GM23338 (cell line): ENCODE data around the gene TMTC2. TPM values are rescaled to one million over a fixed set of nuclear protein-coding genes. Genes with fewer than 3 reads are reported as not detected.

Source experiments
- ATAC-seq: fragments of 200-7000 bp; cut with Tn5 transposase; 3 replicates; pipeline ENCODE4 v1.9.1; 2020
- DNase-seq: peaks from one replicate; pipeline ENCODE4 v3.0.0-alpha.2; 2015; ENCODE audit warnings: low spot score
- H2AFZ ChIP-seq: fragments of 200-600 bp; sonication (generic); 2 replicates; pipeline ENCODE4 v1.8.0; 2016; ENCODE audit warnings: antibody characterized with exemption, mild to moderate bottlenecking, moderate library complexity
- H3F3A ChIP-seq: fragments of 200-600 bp; sonication (generic); replicated peaks from 2 replicates; pipeline ENCODE4 v1.8.0; 2017; ENCODE audit warnings: antibody characterized with exemption, mixed run types, low read depth
- H3K27ac ChIP-seq: fragments of 200-600 bp; sonication (generic); 2 replicates; pipeline ENCODE4 v1.6.1; 2016; ENCODE audit warnings: low read depth
- H3K27me3 ChIP-seq: fragments of 200-600 bp; sonication (generic); 2 replicates; pipeline ENCODE4 v1.8.0; 2016; ENCODE audit warnings: mild to moderate bottlenecking, mixed run types, moderate library complexity; ENCODE audit not compliant: insufficient read depth
- H3K36me3 ChIP-seq: fragments of 200-600 bp; sonication (generic); 2 replicates; pipeline ENCODE4 v1.8.0; 2016; ENCODE audit warnings: mild to moderate bottlenecking; ENCODE audit not compliant: insufficient read depth
- H3K4me1 ChIP-seq: fragments of 200-600 bp; sonication (generic); 2 replicates; pipeline ENCODE4 v1.8.0; 2016; ENCODE audit warnings: mild to moderate bottlenecking, moderate library complexity; ENCODE audit not compliant: insufficient read depth
- H3K4me2 ChIP-seq: fragments of 200-600 bp; sonication (generic); 2 replicates; pipeline ENCODE4 v1.7.1; 2017; ENCODE audit warnings: mixed run types
- H3K4me3 ChIP-seq: fragments of 200-600 bp; sonication (generic); 2 replicates; pipeline ENCODE4 v1.6.1; 2016; ENCODE audit warnings: mixed run types
- H3K79me2 ChIP-seq: fragments of 200-600 bp; sonication (generic); replicated peaks from 2 replicates; pipeline ENCODE4 v1.8.0; 2017; ENCODE audit warnings: mild to moderate bottlenecking; ENCODE audit not compliant: insufficient read depth
- H3K9me2 ChIP-seq: fragments of 200-600 bp; sonication (generic); 2 replicates; pipeline ENCODE4 v1.8.0; 2017; ENCODE audit not compliant: insufficient read depth
- H4K20me1 ChIP-seq: fragments of 200-600 bp; sonication (generic); replicated peaks from 2 replicates; pipeline ENCODE4 v1.8.0; 2017; ENCODE audit warnings: mild to moderate bottlenecking; ENCODE audit not compliant: insufficient read depth
- H3K27ac Mint-ChIP-seq: 2 replicates; pipeline ENCODE4 v1.8.0; 2020; ENCODE audit warnings: inconsistent platforms, mild to moderate bottlenecking, moderate library complexity, mixed read lengths
- H3K27me3 Mint-ChIP-seq: 3 replicates; pipeline ENCODE4 v1.8.0; 2022; ENCODE audit warnings: low read depth, mild to moderate bottlenecking, moderate library complexity, mixed read lengths, inconsistent platforms; ENCODE audit not compliant: insufficient read depth, poor library complexity
- H3K36me3 Mint-ChIP-seq: 3 replicates; pipeline ENCODE4 v1.8.0; 2021; ENCODE audit warnings: low read depth, mild to moderate bottlenecking, inconsistent platforms, moderate library complexity, mixed read lengths
- H3K4me1 Mint-ChIP-seq: 3 replicates; pipeline ENCODE4 v1.8.0; 2020; ENCODE audit warnings: mild to moderate bottlenecking, inconsistent platforms, mixed read lengths
- H3K4me3 Mint-ChIP-seq: 3 replicates; pipeline ENCODE4 v1.8.0; 2021; ENCODE audit warnings: moderate library complexity, mild to moderate bottlenecking, inconsistent platforms, mixed read lengths
- H3K9me3 Mint-ChIP-seq: 3 replicates; pipeline ENCODE4 v1.8.0; 2020; ENCODE audit warnings: moderate library complexity, mild to moderate bottlenecking, inconsistent platforms, mixed read lengths
- CREB1 ChIP-seq: fragments of 250-450 bp; sonication (Bioruptor Pico); IDR thresholded peaks from 2 replicates; pipeline ENCODE4 v1.5.0; 2020; ENCODE audit warnings: low read depth, mild to moderate bottlenecking, moderate library complexity
- EZH2 ChIP-seq: fragments of 200-600 bp; sonication (generic); IDR thresholded peaks from one replicate; pipeline ENCODE4 v1.8.0; 2017; ENCODE audit warnings: antibody characterized with exemption, mild to moderate bottlenecking, low read depth; ENCODE audit not compliant: unreplicated experiment
- EZH2phosphoT487 ChIP-seq: fragments of 200-600 bp; sonication (generic); IDR thresholded peaks from one replicate; pipeline ENCODE4 v1.8.1; 2018; ENCODE audit warnings: antibody characterized with exemption; ENCODE audit not compliant: unreplicated experiment
- JUNB ChIP-seq: IDR thresholded peaks from one replicate; pipeline ENCODE4 v1.6.1; 2016; ENCODE audit warnings: antibody characterized with exemption; ENCODE audit not compliant: unreplicated experiment
- NANOG ChIP-seq: IDR thresholded peaks from 2 replicates; pipeline ENCODE4 v1.6.1; 2016; ENCODE audit warnings: antibody characterized with exemption, borderline replicate concordance
- POLR2AphosphoS5 ChIP-seq: IDR thresholded peaks from 2 replicates; pipeline ENCODE4 v1.6.1; 2016; ENCODE audit warnings: antibody characterized with exemption, low read depth
- STAT1 ChIP-seq: IDR thresholded peaks from one replicate; pipeline ENCODE4 v1.6.1; 2016; ENCODE audit warnings: antibody characterized with exemption; ENCODE audit not compliant: unreplicated experiment
- ZNF114 ChIP-seq: fragments of 250-450 bp; sonication (Bioruptor Pico); IDR thresholded peaks from 2 replicates; pipeline ENCODE4 v1.5.0; 2020; ENCODE audit warnings: mild to moderate bottlenecking, moderate library complexity
- ZNF331 ChIP-seq: fragments of 250-450 bp; sonication (Bioruptor Pico); IDR thresholded peaks from 2 replicates; pipeline ENCODE4 v1.5.0; 2020; ENCODE audit warnings: low read depth, mild to moderate bottlenecking, moderate library complexity
- polyA plus RNA-seq: library from polyadenylated mRNA; unstranded; fragments of >200 nt; fragmentation: Nextera tagmentation; extraction: Ambion mirVana; gene quantifications from 2 replicates; pipeline ENCODE4 v1.2.1, GENCODE V29; 2016
- total RNA-seq: library from RNA; depleted of rRNA; stranded (reverse); fragments of >200 nt; shearing (Covaris generic); gene quantifications from 2 replicates; pipeline ENCODE4 v1.2.3, GENCODE V29; 2014
- TF ChIP-seq, protein P1 (sequence below): IDR thresholded peaks from one replicate; pipeline ENCODE4 v1.6.1; 2018; ENCODE audit warnings: antibody characterized with exemption; ENCODE audit not compliant: unreplicated experiment
- TF ChIP-seq, protein P2 (sequence below): IDR thresholded peaks from 2 replicates; pipeline ENCODE4 v1.6.1; 2016; ENCODE audit warnings: antibody characterized with exemption
- TF ChIP-seq, protein P3 (sequence below): fragments of 250-450 bp; sonication (Bioruptor Pico); IDR thresholded peaks from 2 replicates; pipeline ENCODE4 v1.5.0; 2020; ENCODE audit warnings: mild to moderate bottlenecking, moderate library complexity

TMTC2 gene
- total and polyA plus RNA-seq, 2 experiments from 2014 or later: 0.57 to 6.5 TPM

DNA sequence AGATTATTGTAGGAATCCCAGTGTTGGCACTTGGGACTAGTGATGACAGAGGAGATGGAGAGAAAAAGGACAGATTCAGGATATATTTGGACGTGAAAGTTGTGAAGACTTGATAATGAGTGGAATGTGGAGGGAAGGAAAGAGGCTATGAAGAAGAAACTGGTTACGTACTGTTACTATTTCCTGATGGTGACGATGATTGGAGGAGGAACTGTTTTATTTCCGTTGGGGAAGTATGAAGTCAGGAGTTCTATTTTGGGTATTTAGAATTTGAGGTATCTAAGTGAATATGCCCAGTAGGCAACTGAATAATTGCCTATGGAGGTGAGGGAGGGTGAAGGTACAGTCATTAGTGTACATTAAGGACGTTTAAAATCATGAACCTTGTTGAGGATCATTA is 207.2 kb downstream of the TMTC2 start:
- H3K27ac ChIP-seq: no peak overlapping the region
- H3K4me3 Mint-ChIP-seq: no peak overlapping the region
- H3K4me1 ChIP-seq: no peaks in the 10 kb centered on the region
- H3K27me3 Mint-ChIP-seq: peaks cover 1% of the 10 kb centered on the region
- no peak for ATAC-seq
- no peak overlapping the region for H3K4me2 ChIP-seq
- H3K79me2 ChIP-seq: no peaks in the 10 kb centered on the region
- no peaks in the 10 kb centered on the region for H3K9me2 ChIP-seq
- H3K36me3 ChIP-seq: no peaks in the 10 kb centered on the region
- no peak overlapping the region for H3K4me3 ChIP-seq
- no peaks in the 10 kb centered on the region for H4K20me1 ChIP-seq
- no peaks in the 10 kb centered on the region for H3K9me3 Mint-ChIP-seq
- H3K27me3 ChIP-seq: no peaks in the 10 kb centered on the region
- no peak overlapping the region for H3K27ac Mint-ChIP-seq
- H3F3A ChIP-seq: no peaks in the 10 kb centered on the region
- H3K36me3 Mint-ChIP-seq: no peaks in the 10 kb centered on the region
- H2AFZ ChIP-seq: no peak overlapping the region
- H3K4me1 Mint-ChIP-seq: no peaks in the 10 kb centered on the region; the same call in 2 of the 3 replicates
- DNase-seq: no peak
- TF ChIP-seq STAT1 (no peak), JUNB (no peak), CREB1 (no peak), ZNF114 (no peak), EZH2 (no peak), EZH2phosphoT487 (no peak), NANOG (no peak)

DNA sequence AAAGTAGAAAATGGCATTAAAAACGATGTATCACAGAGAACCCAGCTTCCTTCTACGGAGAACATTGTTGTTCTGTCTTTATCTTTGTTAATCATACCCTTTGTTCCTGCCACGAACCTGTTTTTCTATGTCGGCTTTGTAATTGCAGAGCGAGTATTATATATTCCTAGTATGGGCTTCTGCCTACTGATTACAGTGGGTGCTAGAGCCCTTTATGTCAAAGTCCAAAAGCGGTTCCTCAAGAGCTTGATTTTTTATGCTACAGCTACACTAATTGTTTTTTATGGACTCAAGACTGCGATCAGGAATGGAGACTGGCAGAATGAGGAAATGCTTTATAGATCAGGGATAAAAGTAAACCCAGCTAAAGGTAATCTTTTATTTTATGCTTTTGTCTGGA is 209.6 kb downstream of the TMTC2 start:
- H3K36me3 Mint-ChIP-seq: no peaks in the 10 kb centered on the region
- Histone ChIP-seq H3K27ac (no peak overlapping the region), H3K9me2 (no peaks in the 10 kb centered on the region), H3K36me3 (no peaks in the 10 kb centered on the region), H3K27me3 (no peaks in the 10 kb centered on the region), H3K4me3 (no peak overlapping the region), H3K4me2 (no peak overlapping the region), H4K20me1 (no peaks in the 10 kb centered on the region), H3F3A (no peaks in the 10 kb centered on the region), H3K79me2 (no peaks in the 10 kb centered on the region), H2AFZ (no peak overlapping the region), H3K4me1 (no peaks in the 10 kb centered on the region)
- ATAC-seq: no peak
- no peak overlapping the region for H3K27ac Mint-ChIP-seq
- no peak overlapping the region for H3K4me3 Mint-ChIP-seq
- DNase-seq: no peak
- H3K4me1 Mint-ChIP-seq: no peaks in the 10 kb centered on the region; the same call in 2 of the 3 replicates
- peaks cover 1% of the 10 kb centered on the region for H3K27me3 Mint-ChIP-seq
- no peaks in the 10 kb centered on the region for H3K9me3 Mint-ChIP-seq
- TF ChIP-seq, protein P1, sequence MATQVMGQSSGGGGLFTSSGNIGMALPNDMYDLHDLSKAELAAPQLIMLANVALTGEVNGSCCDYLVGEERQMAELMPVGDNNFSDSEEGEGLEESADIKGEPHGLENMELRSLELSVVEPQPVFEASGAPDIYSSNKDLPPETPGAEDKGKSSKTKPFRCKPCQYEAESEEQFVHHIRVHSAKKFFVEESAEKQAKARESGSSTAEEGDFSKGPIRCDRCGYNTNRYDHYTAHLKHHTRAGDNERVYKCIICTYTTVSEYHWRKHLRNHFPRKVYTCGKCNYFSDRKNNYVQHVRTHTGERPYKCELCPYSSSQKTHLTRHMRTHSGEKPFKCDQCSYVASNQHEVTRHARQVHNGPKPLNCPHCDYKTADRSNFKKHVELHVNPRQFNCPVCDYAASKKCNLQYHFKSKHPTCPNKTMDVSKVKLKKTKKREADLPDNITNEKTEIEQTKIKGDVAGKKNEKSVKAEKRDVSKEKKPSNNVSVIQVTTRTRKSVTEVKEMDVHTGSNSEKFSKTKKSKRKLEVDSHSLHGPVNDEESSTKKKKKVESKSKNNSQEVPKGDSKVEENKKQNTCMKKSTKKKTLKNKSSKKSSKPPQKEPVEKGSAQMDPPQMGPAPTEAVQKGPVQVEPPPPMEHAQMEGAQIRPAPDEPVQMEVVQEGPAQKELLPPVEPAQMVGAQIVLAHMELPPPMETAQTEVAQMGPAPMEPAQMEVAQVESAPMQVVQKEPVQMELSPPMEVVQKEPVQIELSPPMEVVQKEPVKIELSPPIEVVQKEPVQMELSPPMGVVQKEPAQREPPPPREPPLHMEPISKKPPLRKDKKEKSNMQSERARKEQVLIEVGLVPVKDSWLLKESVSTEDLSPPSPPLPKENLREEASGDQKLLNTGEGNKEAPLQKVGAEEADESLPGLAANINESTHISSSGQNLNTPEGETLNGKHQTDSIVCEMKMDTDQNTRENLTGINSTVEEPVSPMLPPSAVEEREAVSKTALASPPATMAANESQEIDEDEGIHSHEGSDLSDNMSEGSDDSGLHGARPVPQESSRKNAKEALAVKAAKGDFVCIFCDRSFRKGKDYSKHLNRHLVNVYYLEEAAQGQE: no peak
- no peak for TF ChIP-seq NANOG
- no peak for TF ChIP-seq STAT1
- TF ChIP-seq, protein P2, sequence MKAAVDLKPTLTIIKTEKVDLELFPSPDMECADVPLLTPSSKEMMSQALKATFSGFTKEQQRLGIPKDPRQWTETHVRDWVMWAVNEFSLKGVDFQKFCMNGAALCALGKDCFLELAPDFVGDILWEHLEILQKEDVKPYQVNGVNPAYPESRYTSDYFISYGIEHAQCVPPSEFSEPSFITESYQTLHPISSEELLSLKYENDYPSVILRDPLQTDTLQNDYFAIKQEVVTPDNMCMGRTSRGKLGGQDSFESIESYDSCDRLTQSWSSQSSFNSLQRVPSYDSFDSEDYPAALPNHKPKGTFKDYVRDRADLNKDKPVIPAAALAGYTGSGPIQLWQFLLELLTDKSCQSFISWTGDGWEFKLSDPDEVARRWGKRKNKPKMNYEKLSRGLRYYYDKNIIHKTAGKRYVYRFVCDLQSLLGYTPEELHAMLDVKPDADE: no peak
- no peak for TF ChIP-seq EZH2
- TF ChIP-seq ZNF331 (CRISPR knock-in tag): no peak
- TF ChIP-seq, protein P3, sequence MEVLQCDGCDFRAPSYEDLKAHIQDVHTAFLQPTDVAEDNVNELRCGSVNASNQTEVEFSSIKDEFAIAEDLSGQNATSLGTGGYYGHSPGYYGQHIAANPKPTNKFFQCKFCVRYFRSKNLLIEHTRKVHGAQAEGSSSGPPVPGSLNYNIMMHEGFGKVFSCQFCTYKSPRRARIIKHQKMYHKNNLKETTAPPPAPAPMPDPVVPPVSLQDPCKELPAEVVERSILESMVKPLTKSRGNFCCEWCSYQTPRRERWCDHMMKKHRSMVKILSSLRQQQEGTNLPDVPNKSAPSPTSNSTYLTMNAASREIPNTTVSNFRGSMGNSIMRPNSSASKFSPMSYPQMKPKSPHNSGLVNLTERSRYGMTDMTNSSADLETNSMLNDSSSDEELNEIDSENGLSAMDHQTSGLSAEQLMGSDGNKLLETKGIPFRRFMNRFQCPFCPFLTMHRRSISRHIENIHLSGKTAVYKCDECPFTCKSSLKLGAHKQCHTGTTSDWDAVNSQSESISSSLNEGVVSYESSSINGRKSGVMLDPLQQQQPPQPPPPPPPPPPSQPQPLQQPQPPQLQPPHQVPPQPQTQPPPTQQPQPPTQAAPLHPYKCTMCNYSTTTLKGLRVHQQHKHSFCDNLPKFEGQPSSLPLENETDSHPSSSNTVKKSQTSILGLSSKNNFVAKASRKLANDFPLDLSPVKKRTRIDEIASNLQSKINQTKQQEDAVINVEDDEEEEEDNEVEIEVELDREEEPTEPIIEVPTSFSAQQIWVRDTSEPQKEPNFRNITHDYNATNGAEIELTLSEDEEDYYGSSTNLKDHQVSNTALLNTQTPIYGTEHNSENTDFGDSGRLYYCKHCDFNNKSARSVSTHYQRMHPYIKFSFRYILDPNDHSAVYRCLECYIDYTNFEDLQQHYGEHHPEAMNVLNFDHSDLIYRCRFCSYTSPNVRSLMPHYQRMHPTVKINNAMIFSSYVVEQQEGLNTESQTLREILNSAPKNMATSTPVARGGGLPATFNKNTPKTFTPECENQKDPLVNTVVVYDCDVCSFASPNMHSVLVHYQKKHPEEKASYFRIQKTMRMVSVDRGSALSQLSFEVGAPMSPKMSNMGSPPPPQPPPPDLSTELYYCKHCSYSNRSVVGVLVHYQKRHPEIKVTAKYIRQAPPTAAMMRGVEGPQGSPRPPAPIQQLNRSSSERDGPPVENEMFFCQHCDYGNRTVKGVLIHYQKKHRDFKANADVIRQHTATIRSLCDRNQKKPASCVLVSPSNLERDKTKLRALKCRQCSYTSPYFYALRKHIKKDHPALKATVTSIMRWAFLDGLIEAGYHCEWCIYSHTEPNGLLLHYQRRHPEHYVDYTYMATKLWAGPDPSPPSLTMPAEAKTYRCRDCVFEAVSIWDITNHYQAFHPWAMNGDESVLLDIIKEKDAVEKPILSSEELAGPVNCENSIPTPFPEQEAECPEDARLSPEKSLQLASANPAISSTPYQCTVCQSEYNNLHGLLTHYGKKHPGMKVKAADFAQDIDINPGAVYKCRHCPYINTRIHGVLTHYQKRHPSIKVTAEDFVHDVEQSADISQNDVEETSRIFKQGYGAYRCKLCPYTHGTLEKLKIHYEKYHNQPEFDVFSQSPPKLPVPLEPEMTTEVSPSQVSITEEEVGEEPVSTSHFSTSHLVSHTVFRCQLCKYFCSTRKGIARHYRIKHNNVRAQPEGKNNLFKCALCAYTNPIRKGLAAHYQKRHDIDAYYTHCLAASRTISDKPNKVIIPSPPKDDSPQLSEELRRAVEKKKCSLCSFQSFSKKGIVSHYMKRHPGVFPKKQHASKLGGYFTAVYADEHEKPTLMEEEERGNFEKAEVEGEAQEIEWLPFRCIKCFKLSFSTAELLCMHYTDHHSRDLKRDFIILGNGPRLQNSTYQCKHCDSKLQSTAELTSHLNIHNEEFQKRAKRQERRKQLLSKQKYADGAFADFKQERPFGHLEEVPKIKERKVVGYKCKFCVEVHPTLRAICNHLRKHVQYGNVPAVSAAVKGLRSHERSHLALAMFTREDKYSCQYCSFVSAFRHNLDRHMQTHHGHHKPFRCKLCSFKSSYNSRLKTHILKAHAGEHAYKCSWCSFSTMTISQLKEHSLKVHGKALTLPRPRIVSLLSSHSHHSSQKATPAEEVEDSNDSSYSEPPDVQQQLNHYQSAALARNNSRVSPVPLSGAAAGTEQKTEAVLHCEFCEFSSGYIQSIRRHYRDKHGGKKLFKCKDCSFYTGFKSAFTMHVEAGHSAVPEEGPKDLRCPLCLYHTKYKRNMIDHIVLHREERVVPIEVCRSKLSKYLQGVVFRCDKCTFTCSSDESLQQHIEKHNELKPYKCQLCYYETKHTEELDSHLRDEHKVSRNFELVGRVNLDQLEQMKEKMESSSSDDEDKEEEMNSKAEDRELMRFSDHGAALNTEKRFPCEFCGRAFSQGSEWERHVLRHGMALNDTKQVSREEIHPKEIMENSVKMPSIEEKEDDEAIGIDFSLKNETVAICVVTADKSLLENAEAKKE: no peak
- no peak for TF ChIP-seq ZNF114
- no peak for TF ChIP-seq EZH2phosphoT487
- TF ChIP-seq CREB1: no peak
- no peak for TF ChIP-seq JUNB
- TF ChIP-seq POLR2AphosphoS5: no peak
